Endothelial cell of umbilical vein (primary cell): ENCODE data around the gene PAK2. TPM values are rescaled to one million over a fixed set of nuclear protein-coding genes. Genes with fewer than 3 reads are reported as not detected.

ENCODE experiments used
- BruUV-seq: library from RNA; stranded (reverse); fragments of 400-500 nt; replicated peaks from 2 replicates; lab custom pipeline; 2021; lab: Mats Ljungman, UMichigan
- CTCF ChIA-PET: fragments of 300-600, 350-600 bp; sonication (Branson Sonifier 250); formaldehyde crosslinking; loops from one replicate; lab custom pipeline; 2021; ENCODE audit warnings: antibody characterized with exemption, inconsistent platforms; lab: Charles Lee
- POLR2A ChIA-PET: fragments of 300-600, 350-600 bp; sonication (Branson Sonifier 250); formaldehyde crosslinking; loops from one replicate; lab custom pipeline; 2021; ENCODE audit warnings: antibody characterized with exemption, inconsistent platforms; lab: Charles Lee
- DNase-seq: peaks from one replicate; pipeline ENCODE4 v3.0.0-alpha.2; 2011; ENCODE audit warnings: low read depth, low spot score
- FAIRE-seq: peaks from 2 replicates; lab custom pipeline; 2011; peaks lifted over from hg19 to GRCh38; lab: Jason Lieb, UNC
- H2AFZ ChIP-seq: 2 replicates; pipeline ENCODE4 v1.6.0; 2012; ENCODE audit warnings: low read depth, low read length, control low read depth, inconsistent platforms
- H3K27ac ChIP-seq: 2 replicates; pipeline ENCODE4 v1.5.1; 2011; ENCODE audit warnings: low read depth, mild to moderate bottlenecking, control low read depth, low read length, moderate library complexity; ENCODE audit not compliant: insufficient read depth
- H3K27me3 ChIP-seq, 2 experiments: 2 replicates each; pipeline versions ENCODE4 v1.6.0 to v1.6.1; 2011; ENCODE audit warnings: low read length in 2 of 2, mixed read lengths in 1 of 2; ENCODE audit not compliant: control insufficient read depth in 2 of 2, insufficient read depth in 2 of 2
- H3K36me3 ChIP-seq, 2 experiments: 2 replicates in 1 of 2; 3 replicates in 1 of 2; pipeline ENCODE4 v1.5.1; 2011; ENCODE audit warnings: low read length in 2 of 2, mild to moderate bottlenecking in 1 of 2, moderate library complexity in 1 of 2; ENCODE audit not compliant: control insufficient read depth in 2 of 2, insufficient read depth in 2 of 2; ENCODE audit errors: extremely low read depth in 1 of 2
- H3K4me1 ChIP-seq: 3 replicates; pipeline ENCODE4 v1.5.1; 2011; ENCODE audit warnings: mild to moderate bottlenecking, low read length; ENCODE audit not compliant: control insufficient read depth, insufficient read depth; ENCODE audit errors: extremely low read depth
- H3K4me2 ChIP-seq: 2 replicates; pipeline ENCODE4 v1.6.1; 2011; ENCODE audit warnings: low read length, control low read depth, mixed read lengths; ENCODE audit not compliant: insufficient read depth
- H3K4me3 ChIP-seq, 3 experiments: fragments of 200-600 bp in 1 of 3; sonication (generic), shearing (Covaris generic) in 1 of 3; replicated peaks in 1 of 3; 2 replicates each; pipeline ENCODE4 v1.5.1; 2011 to 2016; ENCODE audit warnings: control low read depth in 3 of 3, low read length in 3 of 3, mild to moderate bottlenecking in 2 of 3, inconsistent platforms in 1 of 3, low read depth in 1 of 3, moderate library complexity in 1 of 3; ENCODE audit not compliant: insufficient read depth in 1 of 3
- H3K79me2 ChIP-seq: 2 replicates; pipeline ENCODE4 v1.6.0; 2012; ENCODE audit warnings: low read length, inconsistent platforms; ENCODE audit not compliant: control insufficient read depth, insufficient read depth
- H3K9ac ChIP-seq: replicated peaks from 2 replicates; pipeline ENCODE3; 2011; ENCODE audit warnings: low read length, control low read depth; ENCODE audit not compliant: insufficient read depth; ENCODE audit errors: extremely low read depth
- H3K9me1 ChIP-seq: replicated peaks from 3 replicates; pipeline ENCODE4 v1.6.0; 2011; ENCODE audit warnings: mild to moderate bottlenecking, low read length; ENCODE audit not compliant: control insufficient read depth, insufficient read depth; ENCODE audit errors: extremely low read depth
- H3K9me3 ChIP-seq: replicated peaks from 2 replicates; pipeline ENCODE4 v1.5.1; 2012; ENCODE audit warnings: low read length, inconsistent platforms; ENCODE audit not compliant: control insufficient read depth, insufficient read depth
- H4K20me1 ChIP-seq: replicated peaks from 2 replicates; pipeline ENCODE3; 2011; ENCODE audit warnings: mild to moderate bottlenecking, low read length; ENCODE audit not compliant: control insufficient read depth, insufficient read depth; ENCODE audit errors: extremely low read depth
- EZH2 ChIP-seq: IDR thresholded peaks from 2 replicates; pipeline ENCODE4 v1.6.1; 2012; ENCODE audit warnings: borderline replicate concordance, low read depth, mild to moderate bottlenecking, moderate library complexity, low read length, inconsistent platforms; ENCODE audit not compliant: severe bottlenecking
- FOS ChIP-seq: IDR thresholded peaks from 2 replicates; pipeline ENCODE4 v1.6.1; 2011; ENCODE audit warnings: mild to moderate bottlenecking, low read length, moderate library complexity, borderline replicate concordance; ENCODE audit not compliant: insufficient read depth
- GATA2 ChIP-seq: IDR thresholded peaks from 2 replicates; pipeline ENCODE4 v1.7.0; 2011; ENCODE audit warnings: low read depth, mild to moderate bottlenecking, moderate library complexity, mixed read lengths, low read length; ENCODE audit not compliant: insufficient read length, insufficient read depth
- JUN ChIP-seq: IDR thresholded peaks from 2 replicates; pipeline ENCODE4 v1.6.1; 2011; ENCODE audit warnings: borderline replicate concordance, low read depth; ENCODE audit not compliant: insufficient read length, insufficient read depth
- MYC ChIP-seq: IDR thresholded peaks from one replicate; pipeline ENCODE4 v1.6.1; 2011; ENCODE audit warnings: mild to moderate bottlenecking, low read depth, low read length
- POLR2A ChIP-seq: IDR thresholded peaks from 2 replicates; pipeline ENCODE4 v1.6.1; 2012; ENCODE audit warnings: low read depth, mild to moderate bottlenecking, control low read depth, low read length
- POLR2AphosphoS5 ChIP-seq: IDR thresholded peaks from 2 replicates; pipeline ENCODE4 v1.6.1; 2012; ENCODE audit warnings: low read depth, mild to moderate bottlenecking, control low read depth, low read length, moderate library complexity; ENCODE audit not compliant: insufficient read depth
- dilution Hi-C: fragments of 300-500 bp; cut with MboI; formaldehyde crosslinking; loops from one replicate; pipeline ENCODE4 v1.15.0; 2019; ENCODE audit warnings: low sequenced_read_pairs; ENCODE audit not compliant: extremely low pct_ligation_motif_present
- intact Hi-C: fragments of 100-400 bp; cut with micrococcal nuclease; formaldehyde crosslinking; loops from one replicate; pipeline ENCODE4 v1.10.0; 2022
- polyA plus RNA-seq, 4 experiments: library from polyadenylated mRNA; depleted of rRNA in 3 of 4; stranded (reverse) in 3 of 4; unstranded in 1 of 4; fragments of >200 nt; gene quantifications; 2 replicates each; pipeline versions ENCODE4 v1.2.1 to v1.2.3, GENCODE V29; 2011 to 2012; ENCODE audit warnings: missing spikeins in 1 of 4
- total RNA-seq: library from RNA; stranded (reverse); gene quantifications from 2 replicates; pipeline ENCODE4 v1.2.3, GENCODE V29; 2021
- TF ChIP-seq, protein P1 (sequence below): IDR thresholded peaks from 2 replicates; pipeline ENCODE4 v1.6.1; 2011; ENCODE audit not compliant: insufficient read depth, insufficient read length
- TF ChIP-seq, protein P2 (sequence below), 2 donors: IDR thresholded peaks; 1 replicate in 1 of 2; 2 replicates in 1 of 2; pipeline ENCODE4 v1.5.1; 2011; ENCODE audit warnings: low read length in 2 of 2, mild to moderate bottlenecking in 2 of 2, moderate library complexity in 2 of 2, control low read depth in 1 of 2, inconsistent platforms in 1 of 2, low read depth in 1 of 2; ENCODE audit not compliant: insufficient read depth in 1 of 2; ENCODE audit errors: extremely low read depth in 1 of 2

PAK2 gene
- total and polyA plus RNA-seq, 2 donors (not counting 3 experiments of a cell fraction or from before 2014, with no cell fraction given) = 22.6 to 98.9 TPM

GRCh38 chr3:196804773-196805172, 65.1 kb downstream of the PAK2 start:
- no peaks in the 10 kb centered on the region for H3K27me3 ChIP-seq
- no peak for FAIRE-seq
- BruUV-seq = no TSS peak

More at GRCh38 chr3:196804773-196805172, 65.1 kb downstream of the PAK2 start:
- Histone ChIP-seq H3K79me2 (peaks cover 11% of the 10 kb centered on the region), H3K4me1 (peaks cover 8% of the 10 kb centered on the region), H3K27ac (no peak overlapping the region), H4K20me1 (peaks cover 2% of the 10 kb centered on the region), H3K36me3 (peaks cover 7 to 10% of the 10 kb centered on the region in 2 experiments), H3K4me2 (no peak overlapping the region), H3K4me3 (no peak overlapping the region), H3K9me1 (no peaks in the 10 kb centered on the region), H3K9me3 (no peaks in the 10 kb centered on the region), H3K9ac (no peak overlapping the region), H2AFZ (no peak overlapping the region)
- intact Hi-C loops (no loop called here), dilution Hi-C loops (no loop called here)
- ChIA-PET POLR2A (no interaction called here), CTCF (no interaction called here)
- no peak for DNase-seq
- TF ChIP-seq JUN = no peak
- no peak for TF ChIP-seq POLR2A
- TF ChIP-seq, protein P1, sequence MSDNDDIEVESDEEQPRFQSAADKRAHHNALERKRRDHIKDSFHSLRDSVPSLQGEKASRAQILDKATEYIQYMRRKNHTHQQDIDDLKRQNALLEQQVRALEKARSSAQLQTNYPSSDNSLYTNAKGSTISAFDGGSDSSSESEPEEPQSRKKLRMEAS = no peak
- no peak for TF ChIP-seq EZH2
- TF ChIP-seq POLR2AphosphoS5 = no peak
- TF ChIP-seq FOS = no peak
- TF ChIP-seq GATA2 = no peak
- TF ChIP-seq, protein P2, sequence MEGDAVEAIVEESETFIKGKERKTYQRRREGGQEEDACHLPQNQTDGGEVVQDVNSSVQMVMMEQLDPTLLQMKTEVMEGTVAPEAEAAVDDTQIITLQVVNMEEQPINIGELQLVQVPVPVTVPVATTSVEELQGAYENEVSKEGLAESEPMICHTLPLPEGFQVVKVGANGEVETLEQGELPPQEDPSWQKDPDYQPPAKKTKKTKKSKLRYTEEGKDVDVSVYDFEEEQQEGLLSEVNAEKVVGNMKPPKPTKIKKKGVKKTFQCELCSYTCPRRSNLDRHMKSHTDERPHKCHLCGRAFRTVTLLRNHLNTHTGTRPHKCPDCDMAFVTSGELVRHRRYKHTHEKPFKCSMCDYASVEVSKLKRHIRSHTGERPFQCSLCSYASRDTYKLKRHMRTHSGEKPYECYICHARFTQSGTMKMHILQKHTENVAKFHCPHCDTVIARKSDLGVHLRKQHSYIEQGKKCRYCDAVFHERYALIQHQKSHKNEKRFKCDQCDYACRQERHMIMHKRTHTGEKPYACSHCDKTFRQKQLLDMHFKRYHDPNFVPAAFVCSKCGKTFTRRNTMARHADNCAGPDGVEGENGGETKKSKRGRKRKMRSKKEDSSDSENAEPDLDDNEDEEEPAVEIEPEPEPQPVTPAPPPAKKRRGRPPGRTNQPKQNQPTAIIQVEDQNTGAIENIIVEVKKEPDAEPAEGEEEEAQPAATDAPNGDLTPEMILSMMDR (IDR thresholded peaks at IDR 0.05; ENCODE audit: extremely low read depth in 1 of 2, insufficient read depth in 1 of 2, low read depth in 1 of 2, low read length in 2 of 2) = no peak
- no peak for TF ChIP-seq MYC
